GM12891 (cell line): ENCODE measurements around the gene HK1.

Experiments
- DNase-seq: peaks from one replicate; pipeline ENCODE4 v3.0.0; 2011; ENCODE audit warnings: low spot score; ENCODE audit not compliant: insufficient read length
- FAIRE-seq: peaks from 2 replicates; lab custom pipeline; 2011; peaks lifted over from hg19 to GRCh38; lab: Jason Lieb, UNC
- PAX5 ChIP-seq: IDR thresholded peaks from 2 replicates; pipeline ENCODE4 v1.6.1; 2011; ENCODE audit warnings: low read length, moderate library complexity, mild to moderate bottlenecking; ENCODE audit not compliant: insufficient read depth, severe bottlenecking
- POLR2A ChIP-seq: IDR thresholded peaks from 2 replicates; pipeline ENCODE4 v1.6.1; 2011; ENCODE audit warnings: low read depth, low read length, control low read depth
- POLR2AphosphoS5 ChIP-seq: IDR thresholded peaks from 2 replicates; pipeline ENCODE4 v1.6.1; 2011; ENCODE audit warnings: low read depth, low read length, control low read depth
- POU2F2 ChIP-seq: IDR thresholded peaks from 2 replicates; pipeline ENCODE4 v1.6.1; 2011; ENCODE audit warnings: low read depth, mild to moderate bottlenecking, control low read depth, low read length, moderate library complexity
- SPI1 ChIP-seq: IDR thresholded peaks from 2 replicates; pipeline ENCODE4 v1.6.1; 2011; ENCODE audit warnings: low read depth, low read length, control low read depth
- TAF1 ChIP-seq: IDR thresholded peaks from 2 replicates; pipeline ENCODE4 v1.6.1; 2011; ENCODE audit warnings: low read depth, low read length, control low read depth

HK1 gene

DNA sequence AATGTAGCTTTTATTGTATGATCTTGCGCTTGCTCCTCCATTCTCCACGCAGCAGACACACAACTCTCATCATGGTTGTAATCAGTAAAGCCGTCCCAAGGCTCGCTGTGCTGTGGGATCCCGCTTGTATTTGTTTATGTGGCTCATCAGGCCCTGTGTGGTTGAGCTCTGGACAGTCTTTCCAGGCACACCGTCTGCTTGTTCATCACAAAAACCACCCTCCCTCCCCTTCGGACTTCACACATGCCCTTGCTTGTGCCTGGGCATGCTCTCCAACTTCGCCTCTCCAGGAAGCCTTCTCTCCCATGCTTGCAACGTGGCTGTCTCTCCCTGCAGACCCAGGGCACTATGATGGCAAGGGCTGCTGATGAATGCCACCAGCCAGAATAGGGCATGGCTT lies 62.4 kb downstream of the HK1 start:
- FAIRE-seq (no peak), DNase-seq (no peak)
- TF ChIP-seq SPI1 (no peak), PAX5 (no peak), POLR2A (no peak), POLR2AphosphoS5 (no peak), TAF1 (no peak), POU2F2 (no peak)

DNA sequence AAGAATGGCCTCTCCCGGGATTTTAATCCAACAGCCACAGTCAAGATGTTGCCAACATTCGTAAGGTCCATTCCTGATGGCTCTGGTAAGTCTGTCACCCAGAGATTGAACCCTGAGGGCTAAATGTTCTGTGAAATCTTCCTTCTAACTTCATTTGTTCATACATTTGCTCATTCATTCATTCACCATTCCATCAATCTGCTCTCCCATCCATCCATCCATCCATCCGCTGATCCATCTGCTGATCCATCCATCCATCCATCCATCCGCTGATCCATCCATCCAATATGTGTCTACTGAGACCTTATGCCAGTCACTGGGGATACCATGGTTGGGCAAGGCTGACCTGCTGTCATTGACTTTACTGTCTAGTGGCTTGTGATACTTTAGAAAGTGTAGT lies 65.6 kb downstream of the HK1 start:
- DNase-seq (no peak), FAIRE-seq (no peak)
- no peak for TF ChIP-seq POLR2A
- no peak for TF ChIP-seq POU2F2
- no peak for TF ChIP-seq SPI1
- no peak for TF ChIP-seq TAF1
- no peak for TF ChIP-seq PAX5
- no peak for TF ChIP-seq POLR2AphosphoS5

DNA sequence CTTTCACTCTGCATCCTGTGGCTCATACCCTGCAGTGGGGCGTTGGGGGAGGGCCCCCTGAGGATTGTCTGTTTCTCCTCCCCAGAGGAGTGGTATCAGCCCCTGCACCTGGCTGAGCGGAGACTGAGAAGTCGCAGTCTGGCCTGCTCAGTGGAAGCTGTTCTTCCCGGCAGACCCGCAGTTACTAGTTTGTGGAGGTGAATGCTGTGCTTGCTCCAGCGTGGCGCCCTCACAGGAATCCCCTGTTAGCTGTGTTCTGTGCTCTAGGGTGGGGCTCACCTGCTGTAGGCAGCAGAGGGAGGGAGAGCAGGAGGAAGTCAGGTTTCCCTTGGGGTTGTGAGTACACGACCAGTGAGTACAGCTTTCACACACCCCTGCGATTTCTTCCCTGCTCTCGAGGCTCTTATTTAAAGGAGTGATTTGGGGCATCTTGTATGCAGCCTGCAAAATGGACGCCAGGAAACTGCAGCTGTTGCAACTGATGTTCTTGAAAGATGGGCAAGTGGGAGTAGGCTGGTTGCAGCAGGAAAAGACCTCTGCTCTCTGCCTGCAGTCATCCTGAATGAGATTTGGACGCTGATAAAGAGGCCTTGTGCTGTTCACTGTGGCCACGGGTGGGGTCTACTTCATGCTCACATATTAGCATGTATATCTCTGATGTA lies 66.4 kb downstream of the HK1 start:
- FAIRE-seq (peak; percentile 51), DNase-seq (no peak)
- no peak for TF ChIP-seq POLR2A
- TF ChIP-seq POU2F2 = no peak
- no peak for TF ChIP-seq TAF1
- no peak for TF ChIP-seq POLR2AphosphoS5
- TF ChIP-seq SPI1 = no peak
- no peak for TF ChIP-seq PAX5

DNA sequence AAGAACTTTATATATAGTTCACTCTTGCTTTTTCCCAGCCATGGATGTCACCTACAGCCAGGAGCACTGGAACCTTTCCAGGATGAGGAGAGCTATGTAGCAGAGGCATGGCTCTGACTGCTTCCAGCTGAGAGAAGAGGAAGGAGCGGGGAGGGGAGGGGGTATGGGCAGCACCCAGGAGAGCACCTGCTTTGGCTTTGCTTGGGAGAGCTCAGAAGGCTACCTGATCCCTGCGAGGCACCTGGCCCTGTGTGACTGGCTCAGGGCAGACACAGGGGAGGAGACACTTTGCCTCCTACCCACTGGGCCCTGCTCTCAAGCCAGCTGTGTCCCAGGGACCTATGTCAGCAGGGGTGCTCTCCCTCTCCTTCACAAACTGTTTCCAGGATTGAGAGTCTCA lies 67.1 kb downstream of the HK1 start:
- FAIRE-seq (no peak), DNase-seq (no peak)
- TF ChIP-seq PAX5 (no peak), POLR2A (no peak), TAF1 (no peak), POU2F2 (no peak), POLR2AphosphoS5 (no peak), SPI1 (no peak)

DNA sequence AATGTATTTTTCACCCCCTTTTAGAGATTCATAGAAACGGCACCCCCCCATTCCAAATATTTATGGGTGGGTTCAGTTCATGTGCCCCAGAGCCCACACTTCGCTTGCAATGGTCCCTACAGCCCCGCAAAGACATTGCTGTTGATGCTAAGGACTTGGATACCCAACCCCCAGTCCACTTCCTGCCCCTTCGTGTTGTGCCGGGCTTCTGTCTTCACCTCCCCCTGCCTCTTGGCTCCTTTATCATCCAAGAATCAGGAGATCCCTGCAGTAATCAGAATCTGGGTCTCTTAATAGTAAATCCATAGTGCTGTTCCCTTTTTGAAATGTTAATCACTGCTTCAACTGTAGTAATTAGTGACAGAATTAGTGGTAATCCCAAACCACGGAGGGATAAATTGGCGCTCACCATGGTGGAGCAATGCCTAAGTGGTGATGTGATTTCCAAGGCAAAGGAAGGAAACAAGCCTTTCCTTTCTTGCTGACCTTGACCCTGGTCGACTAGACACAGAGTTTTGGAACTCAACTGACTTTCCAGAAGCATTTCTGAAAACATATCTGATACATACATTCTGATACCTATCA lies 67.7 kb downstream of the HK1 start:
- no peak for FAIRE-seq
- DNase-seq = no peak
- TF ChIP-seq POLR2AphosphoS5 (no peak), POU2F2 (no peak), POLR2A (no peak), PAX5 (no peak), TAF1 (no peak), SPI1 (no peak)

DNA sequence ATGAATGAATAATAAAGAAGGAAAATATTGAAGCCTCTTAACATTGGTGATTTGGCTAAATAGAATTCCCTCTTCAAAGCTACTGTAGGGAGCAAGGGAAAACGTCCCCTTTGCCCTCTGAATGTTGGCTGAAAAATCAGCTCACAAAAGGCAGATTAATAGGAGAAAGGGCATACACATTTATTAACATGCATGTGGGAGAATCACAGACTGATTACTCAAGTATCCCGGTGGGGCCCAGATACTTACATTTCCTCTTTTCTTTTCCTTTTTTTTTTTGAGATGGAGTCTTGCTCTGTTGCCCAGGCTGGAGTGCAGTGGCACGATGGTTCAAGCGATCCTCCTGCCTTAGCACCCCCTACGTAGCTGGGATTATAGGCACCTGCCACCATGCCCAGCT lies 68.5 kb downstream of the HK1 start:
- FAIRE-seq = no peak
- DNase-seq = no peak
- TF ChIP-seq SPI1 (no peak), POLR2AphosphoS5 (no peak), POLR2A (no peak), TAF1 (no peak), PAX5 (no peak), POU2F2 (no peak)

DNA sequence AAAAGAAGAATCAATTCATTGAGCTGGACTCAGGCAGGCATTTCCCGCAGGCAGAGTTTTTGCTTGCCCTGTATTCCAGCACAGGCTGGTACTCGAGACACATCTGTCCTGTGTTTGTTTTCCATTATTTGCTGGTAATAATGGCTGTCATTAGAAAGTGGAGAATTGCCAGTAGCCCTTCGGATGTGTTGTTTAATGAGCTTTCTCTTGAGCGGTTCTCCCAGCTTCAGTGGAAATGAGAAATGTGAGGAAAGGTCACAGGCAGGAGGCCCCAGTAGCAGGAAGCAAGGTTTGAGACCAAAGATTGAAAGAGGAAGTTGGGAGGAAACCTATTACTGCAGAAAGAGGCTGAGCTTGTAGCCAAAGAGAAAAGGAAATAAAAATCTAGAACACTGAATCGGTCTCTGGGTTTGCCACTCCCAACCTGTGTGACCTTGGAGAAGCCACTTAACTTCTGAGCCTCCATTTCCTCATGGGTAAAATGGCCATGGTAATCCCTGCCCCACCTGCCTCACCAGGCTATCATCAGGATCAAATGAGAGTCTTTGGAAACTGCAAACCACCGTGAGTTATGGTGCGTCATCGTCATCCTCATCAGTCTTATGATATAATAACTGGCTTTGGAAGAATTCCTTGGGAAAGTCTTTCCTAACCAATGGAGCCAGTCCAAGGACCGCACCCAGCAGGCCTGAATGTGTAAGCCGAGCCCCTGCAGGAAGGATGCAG lies 70.7 kb downstream of the HK1 start:
- no peak for TF ChIP-seq POLR2A
- peak; percentile 38; the same call in 1 of the 2 replicates for TF ChIP-seq SPI1
- no peak for TF ChIP-seq TAF1
- no peak for TF ChIP-seq POLR2AphosphoS5
- DNase-seq (no peak), FAIRE-seq (no peak)

DNA sequence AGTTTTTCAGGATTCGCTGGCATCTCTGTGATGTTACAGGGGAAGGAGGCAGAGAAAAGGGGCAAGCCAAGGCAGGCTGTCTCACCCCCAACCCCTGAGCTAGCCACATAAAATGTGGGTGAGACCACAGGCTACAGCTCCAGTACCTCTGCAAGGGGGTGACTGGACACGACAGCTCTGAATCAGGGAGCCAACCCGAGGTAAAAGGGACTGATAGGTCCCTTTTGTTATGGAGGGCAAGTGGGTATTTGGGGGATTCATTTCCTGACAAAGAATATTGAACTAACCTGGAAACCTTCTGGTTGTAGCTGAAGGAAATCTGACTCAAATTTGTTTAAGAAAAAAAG lies 71.2 kb downstream of the HK1 start:
- TF ChIP-seq TAF1 (no peak), POLR2AphosphoS5 (no peak), SPI1 (no peak)
- FAIRE-seq (no peak), DNase-seq (no peak)

DNA sequence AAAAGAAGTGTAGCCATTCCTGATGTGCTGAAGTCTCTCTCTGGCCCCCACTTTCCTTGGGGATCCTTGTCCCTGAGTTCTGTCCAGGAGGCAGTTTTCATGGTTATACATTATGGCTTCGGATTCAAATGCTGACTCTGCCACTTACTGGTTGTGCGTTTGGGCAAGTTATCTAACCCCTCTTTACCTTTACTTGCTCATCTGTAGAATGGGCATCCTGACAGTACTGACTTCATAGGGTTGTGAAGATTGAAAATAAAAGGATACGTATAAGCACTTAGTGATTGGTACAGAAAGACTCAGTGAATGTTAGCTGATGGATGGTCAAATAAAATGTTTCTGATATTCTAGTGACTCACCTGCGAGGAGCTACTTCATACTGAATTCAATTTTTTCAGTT lies 73.3 kb downstream of the HK1 start:
- no peak for FAIRE-seq
- TF ChIP-seq PAX5 (no peak), SPI1 (no peak), TAF1 (no peak), POU2F2 (no peak), POLR2AphosphoS5 (no peak), POLR2A (no peak)
- DNase-seq = no peak
